B cell (primary cell): ENCODE results near the gene CACNA2D3.

Source experiments
- CTCF ChIP-seq: fragments of 200-600 bp; IDR thresholded peaks from one replicate; pipeline ENCODE4 v1.8.0; 2022; ENCODE audit warnings: antibody characterized with exemption, mild to moderate bottlenecking
- EZH2 ChIP-seq: IDR thresholded peaks from 2 replicates; pipeline ENCODE4 v1.6.1; 2012; ENCODE audit warnings: borderline replicate concordance, low read depth, mild to moderate bottlenecking, moderate library complexity, low read length; ENCODE audit not compliant: insufficient read depth, poor library complexity, severe bottlenecking

- no peak for TF ChIP-seq EZH2
- no peak for TF ChIP-seq CTCF
Observed at GRCh38 chr3:54122324-54123002, at the start of gene CACNA2D3.
